H9 (cell line): ENCODE results near the gene FOLR1. TPM values are rescaled to one million over a fixed set of nuclear protein-coding genes. Genes with fewer than 3 reads are reported as not detected.
A peak's percentile ranks its signal among the peaks of the same experiment; 100 is the strongest.

ENCODE experiments used
- DNase-seq: peaks from one replicate; pipeline ENCODE4 v3.0.0-alpha.2; 2017
- H2AFZ ChIP-seq: one replicate; pipeline ENCODE4 v1.6.1; 2013; ENCODE audit warnings: mild to moderate bottlenecking, low read length, control low read depth, moderate library complexity
- H2AK5ac ChIP-seq: 2 replicates; pipeline ENCODE4 v1.6.1; 2013; ENCODE audit warnings: low read length, control low read depth, mixed read lengths; ENCODE audit not compliant: insufficient read length
- H2BK120ac ChIP-seq: one replicate; pipeline ENCODE4 v1.6.1; 2013; ENCODE audit warnings: low read depth, mild to moderate bottlenecking, low read length, control low read depth, inconsistent platforms; ENCODE audit not compliant: poor library complexity, severe bottlenecking
- H2BK12ac ChIP-seq: 2 replicates; pipeline ENCODE4 v1.6.1; 2013; ENCODE audit warnings: low read length, control low read depth, mixed read lengths, low read depth; ENCODE audit not compliant: insufficient read length
- H2BK15ac ChIP-seq: 2 replicates; pipeline ENCODE4 v1.6.1; 2013; ENCODE audit warnings: low read depth, low read length, control low read depth
- H2BK20ac ChIP-seq: one replicate; pipeline ENCODE4 v1.6.1; 2013; ENCODE audit warnings: low read depth, mild to moderate bottlenecking, low read length, control low read depth, inconsistent platforms; ENCODE audit not compliant: poor library complexity, severe bottlenecking
- H2BK5ac ChIP-seq: 2 replicates; pipeline ENCODE4 v1.6.1; 2013; ENCODE audit warnings: low read length, control low read depth, mixed read lengths; ENCODE audit not compliant: insufficient read length
- H3K14ac ChIP-seq: 2 replicates; pipeline ENCODE4 v1.6.1; 2013; ENCODE audit warnings: low read length, control low read depth; ENCODE audit not compliant: insufficient read depth
- H3K18ac ChIP-seq: 2 replicates; pipeline ENCODE4 v1.6.1; 2013; ENCODE audit warnings: low read depth, mild to moderate bottlenecking, mixed read lengths, low read length, control low read depth; ENCODE audit not compliant: insufficient read length
- H3K23ac ChIP-seq: 2 replicates; pipeline ENCODE4 v1.6.1; 2013; ENCODE audit warnings: low read length, control low read depth, mixed read lengths, low read depth; ENCODE audit not compliant: insufficient read length
- H3K23me2 ChIP-seq: 2 replicates; pipeline ENCODE4 v1.6.1; 2013; ENCODE audit warnings: low read depth, mild to moderate bottlenecking, mixed read lengths, low read length, control low read depth; ENCODE audit not compliant: insufficient read length, poor library complexity, severe bottlenecking
- H3K27ac ChIP-seq: 2 replicates; pipeline ENCODE4 v1.5.1; 2013; ENCODE audit warnings: low read length, control low read depth, mixed read lengths, low read depth; ENCODE audit not compliant: insufficient read length
- H3K27me3 ChIP-seq: 2 replicates; pipeline ENCODE4 v1.6.1; 2013; ENCODE audit warnings: low read length, control low read depth, inconsistent platforms; ENCODE audit not compliant: insufficient read depth
- H3K4ac ChIP-seq: 2 replicates; pipeline ENCODE4 v1.6.1; 2013; ENCODE audit warnings: low read depth, mild to moderate bottlenecking, control low read depth, inconsistent platforms, low read length, moderate library complexity
- H3K4me1 ChIP-seq: 2 replicates; pipeline ENCODE4 v1.6.1; 2013; ENCODE audit warnings: low read length, control low read depth, inconsistent platforms; ENCODE audit not compliant: insufficient read depth
- H3K4me2 ChIP-seq: 2 replicates; pipeline ENCODE4 v1.6.1; 2013; ENCODE audit warnings: low read length, control low read depth, mixed read lengths; ENCODE audit not compliant: insufficient read length, insufficient read depth
- H3K56ac ChIP-seq: 2 replicates; pipeline ENCODE4 v1.6.1; 2013; ENCODE audit warnings: low read depth, mild to moderate bottlenecking, mixed read lengths, low read length, control low read depth; ENCODE audit not compliant: insufficient read length
- H3K79me1 ChIP-seq: 2 replicates; pipeline ENCODE4 v1.6.1; 2013; ENCODE audit warnings: low read depth, mild to moderate bottlenecking, moderate library complexity, low read length, control low read depth, inconsistent platforms; ENCODE audit not compliant: insufficient read depth, poor library complexity, severe bottlenecking
- H3K79me2 ChIP-seq: 2 replicates; pipeline ENCODE4 v1.6.1; 2013; ENCODE audit warnings: low read length, control low read depth, inconsistent platforms; ENCODE audit not compliant: insufficient read depth
- H3K9ac ChIP-seq: 2 replicates; pipeline ENCODE4 v1.6.1; 2013; ENCODE audit warnings: low read length, control low read depth, mixed read lengths; ENCODE audit not compliant: insufficient read length; ENCODE audit errors: extremely low read depth
- H3K9me3 ChIP-seq: one replicate; pipeline ENCODE4 v1.6.1; 2013; ENCODE audit warnings: low read depth, low read length, inconsistent platforms; ENCODE audit not compliant: control insufficient read depth
- H3T11ph ChIP-seq: one replicate; pipeline ENCODE4 v1.6.1; 2013; ENCODE audit warnings: mild to moderate bottlenecking, low read length, control low read depth, inconsistent platforms
- H4K20me1 ChIP-seq: one replicate; pipeline ENCODE4 v1.6.1; 2013; ENCODE audit not compliant: control insufficient read depth, insufficient read length, insufficient read depth
- H4K5ac ChIP-seq: 2 replicates; pipeline ENCODE4 v1.6.1; 2013; ENCODE audit warnings: low read depth, mild to moderate bottlenecking, mixed read lengths, low read length, control low read depth; ENCODE audit not compliant: insufficient read length
- H4K8ac ChIP-seq: replicated peaks from 2 replicates; pipeline ENCODE4 v1.6.1; 2013; ENCODE audit warnings: low read length, control low read depth, mixed read lengths, low read depth; ENCODE audit not compliant: insufficient read length
- H4K91ac ChIP-seq: 2 replicates; pipeline ENCODE4 v1.6.1; 2013; ENCODE audit warnings: low read depth, mild to moderate bottlenecking, moderate library complexity, mixed read lengths, low read length, control low read depth; ENCODE audit not compliant: insufficient read length
- H3K27ac Mint-ChIP-seq, 3 experiments: 2 replicates in 2 of 3; 3 replicates in 1 of 3; pipeline ENCODE4 v1.8.0; 2020 to 2021; ENCODE audit warnings: mixed read lengths in 3 of 3, mild to moderate bottlenecking in 1 of 3, moderate library complexity in 1 of 3
- H3K27me3 Mint-ChIP-seq: 2 replicates; pipeline ENCODE4 v1.8.0; 2021; ENCODE audit warnings: low read depth, mild to moderate bottlenecking, moderate library complexity, mixed read lengths
- H3K36me3 Mint-ChIP-seq, 3 experiments: 2 replicates in 2 of 3; 3 replicates in 1 of 3; pipeline ENCODE4 v1.8.0; 2020 to 2021; ENCODE audit warnings: low read depth in 3 of 3, mixed read lengths in 3 of 3; ENCODE audit not compliant: insufficient read depth in 1 of 3
- H3K4me1 Mint-ChIP-seq, 2 experiments: 2 replicates each; pipeline ENCODE4 v1.8.0; 2020; ENCODE audit warnings: mixed read lengths in 2 of 2
- H3K4me3 Mint-ChIP-seq, 2 experiments: 2 replicates in 1 of 2; 3 replicates in 1 of 2; pipeline ENCODE4 v1.8.0; 2020 to 2021; ENCODE audit warnings: mild to moderate bottlenecking in 2 of 2, mixed read lengths in 2 of 2, moderate library complexity in 1 of 2
- H3K9me3 Mint-ChIP-seq, 2 experiments: 2 replicates in 1 of 2; 3 replicates in 1 of 2; pipeline ENCODE4 v1.8.0; 2020; ENCODE audit warnings: mild to moderate bottlenecking in 2 of 2, mixed read lengths in 2 of 2, moderate library complexity in 1 of 2
- WGBS: extraction: QIAGEN DNeasy Blood & Tissue Kit; methylation state at CpG from one replicate; pipeline ENCODE4 v1.1.7; 2013; ENCODE audit warnings: missing lambda C conversion rate, low lambda C conversion rate, mixed read lengths; ENCODE audit not compliant: insufficient read length; ENCODE audit errors: extremely low coverage; 5-methylcytosine and 5-hydroxymethylcytosine counted together
- total RNA-seq: library from RNA; stranded (reverse); gene quantifications from 2 replicates; pipeline ENCODE4 v1.2.1, GENCODE V29; 2021
- TF ChIP-seq, protein P1 (sequence below): fragments of 200-600 bp; sonication (generic); conservative IDR thresholded peaks from 3 replicates; pipeline ENCODE4 v1.8.0; 2021; ENCODE audit warnings: antibody characterized with exemption, mild to moderate bottlenecking

Gene FOLR1
- total RNA-seq, 1 experiment from 2014 or later: 0.92 TPM

DNA sequence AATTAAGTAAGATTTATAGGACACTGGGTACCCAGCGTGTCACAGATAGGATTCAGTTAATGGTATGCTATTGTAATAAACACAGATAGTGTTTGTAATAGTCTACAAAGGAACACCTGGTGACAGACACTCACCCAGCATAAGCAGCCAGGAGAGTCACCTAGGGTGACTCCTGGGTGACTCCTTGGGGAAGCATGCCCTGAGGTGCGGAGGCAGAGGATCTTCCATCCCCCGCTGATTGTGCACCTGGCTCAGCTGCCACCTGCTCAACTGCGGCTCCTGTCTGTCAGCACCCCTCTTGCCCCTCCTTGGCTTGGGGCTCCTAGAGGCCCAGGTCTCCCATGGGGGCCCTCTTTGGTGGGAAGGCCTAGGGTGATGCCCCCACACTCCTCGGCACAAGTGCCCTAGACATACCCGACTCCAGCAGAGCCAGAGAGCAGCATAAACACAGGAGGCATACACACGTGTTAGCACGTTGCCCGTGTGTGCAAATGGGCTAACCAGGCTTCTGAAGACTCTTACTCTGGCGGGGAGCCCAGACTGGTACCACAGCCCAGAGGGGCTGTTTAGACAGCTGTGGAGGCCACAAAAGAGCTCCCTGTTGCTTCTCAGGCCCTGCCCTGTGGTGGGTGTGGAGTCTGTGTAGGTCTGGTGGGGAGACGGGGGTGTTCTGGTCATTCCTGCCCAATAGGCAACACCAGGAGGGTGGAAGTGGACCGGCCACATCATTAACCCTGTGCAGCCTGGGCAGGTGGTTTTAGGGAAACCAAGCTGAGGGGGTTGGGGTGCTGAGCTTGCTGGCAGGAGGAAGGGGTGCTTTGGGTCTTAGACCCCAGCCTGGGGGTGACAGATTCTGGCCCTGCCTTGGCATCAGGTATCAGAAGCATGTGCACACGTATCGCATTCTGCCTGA lies 35.6 kb downstream of the FOLR1 start:
- Histone ChIP-seq H2BK120ac (no peak overlapping the region), H2AK5ac (no peak overlapping the region), H2BK5ac (no peak overlapping the region), H3K27ac (no peak overlapping the region), H4K91ac (no peak overlapping the region), H3T11ph (no peak overlapping the region), H3K27me3 (no peaks in the 10 kb centered on the region), H2BK12ac (no peak overlapping the region), H3K18ac (no peak overlapping the region), H3K14ac (no peak overlapping the region), H4K8ac (no peak overlapping the region), H4K20me1 (peaks cover 2% of the 10 kb centered on the region), H3K23me2 (peaks cover 16% of the 10 kb centered on the region), H2BK15ac (no peak overlapping the region), H3K79me2 (peaks cover 4% of the 10 kb centered on the region; the same call in 1 of the 2 replicates), H3K4me2 (no peak overlapping the region), H3K4ac (no peak overlapping the region), H2BK20ac (no peak overlapping the region), H2AFZ (no peak overlapping the region), H3K9me3 (no peaks in the 10 kb centered on the region), H4K5ac (no peak overlapping the region), H3K4me1 (no peaks in the 10 kb centered on the region; the same call in 1 of the 2 replicates), H3K56ac (no peak overlapping the region), H3K79me1 (peaks cover 3% of the 10 kb centered on the region), H3K9ac (no peak overlapping the region), H3K23ac (no peak overlapping the region)
- Mint-ChIP-seq H3K27me3 (no peaks in the 10 kb centered on the region), H3K9me3 (no peaks in the 10 kb centered on the region), H3K4me1 (peaks cover 16 to 23% of the 10 kb centered on the region in 2 experiments), H3K36me3 (peaks cover 29 to 65% (median 61%) of the 10 kb centered on the region in 3 experiments; a peak in 6 of 7 replicates), H3K4me3 (no peak overlapping the region), H3K27ac (no peak overlapping the region)
- WGBS: no CpG with 5 or more reads among the region's 14 CpGs
- DNase-seq: peak; percentile 21
- TF ChIP-seq, protein P1, sequence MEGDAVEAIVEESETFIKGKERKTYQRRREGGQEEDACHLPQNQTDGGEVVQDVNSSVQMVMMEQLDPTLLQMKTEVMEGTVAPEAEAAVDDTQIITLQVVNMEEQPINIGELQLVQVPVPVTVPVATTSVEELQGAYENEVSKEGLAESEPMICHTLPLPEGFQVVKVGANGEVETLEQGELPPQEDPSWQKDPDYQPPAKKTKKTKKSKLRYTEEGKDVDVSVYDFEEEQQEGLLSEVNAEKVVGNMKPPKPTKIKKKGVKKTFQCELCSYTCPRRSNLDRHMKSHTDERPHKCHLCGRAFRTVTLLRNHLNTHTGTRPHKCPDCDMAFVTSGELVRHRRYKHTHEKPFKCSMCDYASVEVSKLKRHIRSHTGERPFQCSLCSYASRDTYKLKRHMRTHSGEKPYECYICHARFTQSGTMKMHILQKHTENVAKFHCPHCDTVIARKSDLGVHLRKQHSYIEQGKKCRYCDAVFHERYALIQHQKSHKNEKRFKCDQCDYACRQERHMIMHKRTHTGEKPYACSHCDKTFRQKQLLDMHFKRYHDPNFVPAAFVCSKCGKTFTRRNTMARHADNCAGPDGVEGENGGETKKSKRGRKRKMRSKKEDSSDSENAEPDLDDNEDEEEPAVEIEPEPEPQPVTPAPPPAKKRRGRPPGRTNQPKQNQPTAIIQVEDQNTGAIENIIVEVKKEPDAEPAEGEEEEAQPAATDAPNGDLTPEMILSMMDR: no peak
